Astrocyte of the cerebellum (primary cell): ENCODE results near the gene ACER2.
"Not testable (repeated sequence)": the region's sequence is repeated elsewhere in the genome, so short reads cannot be mapped to it uniquely, and the experiment has no call there.

Source experiments
- DNase-seq: peaks from one replicate; pipeline ENCODE4 v3.0.0-alpha.2; 2011; ENCODE audit warnings: low read depth
- H3K4me3 ChIP-seq: 2 replicates; pipeline ENCODE4 v1.5.1; 2011; ENCODE audit warnings: mild to moderate bottlenecking, low read depth, low read length, moderate library complexity
- in situ Hi-C: cut with HindIII; loops from 2 replicates; pipeline ENCODE4 v1.10.0; 2017; ENCODE audit warnings: low sequenced_read_pairs
- TF ChIP-seq, protein P1 (sequence below): IDR thresholded peaks from 2 replicates; pipeline ENCODE4 v1.5.1; 2012; ENCODE audit warnings: low read length, low read depth, moderate library complexity, mild to moderate bottlenecking; ENCODE audit errors: missing control alignments

ACER2 gene

DNA sequence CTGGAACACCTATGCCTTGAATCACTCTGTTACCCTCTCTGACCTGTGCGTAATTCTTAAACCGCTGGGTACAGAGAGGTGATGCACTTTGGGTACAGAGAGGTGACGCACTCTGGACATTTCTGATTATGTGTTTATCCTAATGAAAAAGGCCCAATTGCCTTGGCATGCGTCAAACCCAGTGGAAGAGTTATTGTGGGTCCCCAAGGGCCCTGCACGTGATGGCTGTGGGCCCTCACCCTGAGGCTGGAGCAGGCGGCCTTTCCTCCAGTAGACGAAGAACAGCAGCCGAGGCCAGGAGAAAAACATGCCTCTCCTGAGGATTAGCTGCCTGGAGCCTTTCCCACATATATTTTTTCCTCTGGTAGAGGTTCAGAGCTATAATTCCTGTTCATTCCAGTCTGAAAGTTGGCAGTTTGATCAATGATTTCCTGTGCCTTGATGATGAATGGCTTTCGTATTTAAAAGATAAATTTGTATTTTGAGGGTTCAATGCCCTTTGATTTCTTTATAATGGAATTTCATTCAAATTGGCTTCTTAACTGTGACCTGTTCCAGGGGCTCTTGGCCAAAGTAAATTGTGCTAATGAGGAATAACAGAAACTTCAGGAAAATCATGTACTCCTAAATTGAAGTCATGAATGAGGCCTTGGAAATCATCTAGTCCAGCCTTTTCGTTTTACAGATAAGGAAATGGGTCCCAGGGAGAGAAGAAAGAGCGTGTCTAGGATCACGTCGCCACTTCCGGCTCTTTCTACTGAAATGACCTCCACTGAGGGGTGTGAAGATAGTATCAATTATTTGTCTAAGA lies 22.8 kb downstream of the ACER2 start:
- in situ Hi-C loops, result no loop called here
- H3K4me3 ChIP-seq, result no peak overlapping the region
- TF ChIP-seq, protein P1, sequence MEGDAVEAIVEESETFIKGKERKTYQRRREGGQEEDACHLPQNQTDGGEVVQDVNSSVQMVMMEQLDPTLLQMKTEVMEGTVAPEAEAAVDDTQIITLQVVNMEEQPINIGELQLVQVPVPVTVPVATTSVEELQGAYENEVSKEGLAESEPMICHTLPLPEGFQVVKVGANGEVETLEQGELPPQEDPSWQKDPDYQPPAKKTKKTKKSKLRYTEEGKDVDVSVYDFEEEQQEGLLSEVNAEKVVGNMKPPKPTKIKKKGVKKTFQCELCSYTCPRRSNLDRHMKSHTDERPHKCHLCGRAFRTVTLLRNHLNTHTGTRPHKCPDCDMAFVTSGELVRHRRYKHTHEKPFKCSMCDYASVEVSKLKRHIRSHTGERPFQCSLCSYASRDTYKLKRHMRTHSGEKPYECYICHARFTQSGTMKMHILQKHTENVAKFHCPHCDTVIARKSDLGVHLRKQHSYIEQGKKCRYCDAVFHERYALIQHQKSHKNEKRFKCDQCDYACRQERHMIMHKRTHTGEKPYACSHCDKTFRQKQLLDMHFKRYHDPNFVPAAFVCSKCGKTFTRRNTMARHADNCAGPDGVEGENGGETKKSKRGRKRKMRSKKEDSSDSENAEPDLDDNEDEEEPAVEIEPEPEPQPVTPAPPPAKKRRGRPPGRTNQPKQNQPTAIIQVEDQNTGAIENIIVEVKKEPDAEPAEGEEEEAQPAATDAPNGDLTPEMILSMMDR, result no peak
- no peak for DNase-seq

DNA sequence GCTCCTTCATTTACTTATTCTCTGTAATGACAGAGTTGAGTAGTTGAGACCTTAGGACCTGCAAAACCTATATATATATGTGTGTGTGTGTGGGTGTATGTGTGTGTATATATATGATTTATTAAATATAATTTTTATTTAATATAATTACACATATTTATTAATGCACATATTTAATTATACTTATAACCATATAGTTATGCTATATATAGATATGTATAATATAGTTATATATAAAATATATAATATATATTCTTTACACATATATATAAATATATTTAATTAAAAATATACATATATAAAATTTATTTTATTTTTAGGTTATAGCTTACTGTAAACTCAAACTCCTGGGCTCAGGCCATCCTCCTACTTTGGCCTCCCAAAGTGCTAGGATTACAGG lies 23.7 kb downstream of the ACER2 start:
- in situ Hi-C loops, result no loop called here

DNA sequence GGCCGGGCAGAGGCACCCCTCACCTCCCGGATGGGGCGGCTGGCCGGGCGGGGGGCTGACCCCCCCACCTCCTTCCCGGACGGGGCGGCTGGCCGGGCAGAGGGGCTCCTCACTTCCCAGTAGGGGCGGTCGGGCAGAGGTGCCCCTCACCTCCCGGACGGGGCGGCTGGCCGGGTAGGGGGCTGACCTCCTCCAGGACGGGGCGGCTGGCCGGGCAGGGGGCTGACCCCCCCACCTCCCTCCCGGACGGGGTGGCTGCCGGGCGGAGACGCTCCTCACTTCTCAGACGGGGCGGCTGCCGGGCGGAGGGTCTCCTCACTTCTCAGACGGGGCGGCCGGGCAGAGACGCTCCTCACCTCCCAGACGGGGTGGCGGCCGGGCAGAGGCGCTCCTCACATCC lies 24.9 kb downstream of the ACER2 start:
- H3K4me3 ChIP-seq, in situ Hi-C loops, DNase-seq: not testable (repeated sequence)

More for the DNA sequence above, 23.7 kb downstream of the ACER2 start:
- no peak for DNase-seq
- TF ChIP-seq, protein P1, result no peak
- no peak overlapping the region for H3K4me3 ChIP-seq

DNA sequence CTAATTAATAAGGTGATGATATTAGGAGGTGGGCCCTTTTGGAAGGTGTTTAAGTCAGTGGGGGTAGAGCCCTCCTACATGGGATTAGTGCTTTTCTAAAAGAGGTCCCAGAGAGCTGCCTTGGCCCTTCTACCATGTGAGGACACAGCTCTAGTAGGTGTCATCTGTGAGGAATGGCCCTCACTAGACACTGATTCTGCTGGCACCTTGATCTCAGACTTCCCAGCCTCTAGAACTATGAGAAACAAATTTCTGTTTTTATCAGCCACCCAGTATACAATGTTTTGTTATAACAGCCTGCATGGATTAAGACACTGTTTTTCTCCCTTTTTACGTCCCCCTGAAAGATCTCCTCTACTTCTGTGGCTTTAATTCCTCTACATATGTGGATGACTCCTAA lies 31.6 kb downstream of the ACER2 start:
- TF ChIP-seq, protein P1, result no peak
- no peak for DNase-seq
- H3K4me3 ChIP-seq, result no peak overlapping the region
- in situ Hi-C loops, result no loop called here

DNA sequence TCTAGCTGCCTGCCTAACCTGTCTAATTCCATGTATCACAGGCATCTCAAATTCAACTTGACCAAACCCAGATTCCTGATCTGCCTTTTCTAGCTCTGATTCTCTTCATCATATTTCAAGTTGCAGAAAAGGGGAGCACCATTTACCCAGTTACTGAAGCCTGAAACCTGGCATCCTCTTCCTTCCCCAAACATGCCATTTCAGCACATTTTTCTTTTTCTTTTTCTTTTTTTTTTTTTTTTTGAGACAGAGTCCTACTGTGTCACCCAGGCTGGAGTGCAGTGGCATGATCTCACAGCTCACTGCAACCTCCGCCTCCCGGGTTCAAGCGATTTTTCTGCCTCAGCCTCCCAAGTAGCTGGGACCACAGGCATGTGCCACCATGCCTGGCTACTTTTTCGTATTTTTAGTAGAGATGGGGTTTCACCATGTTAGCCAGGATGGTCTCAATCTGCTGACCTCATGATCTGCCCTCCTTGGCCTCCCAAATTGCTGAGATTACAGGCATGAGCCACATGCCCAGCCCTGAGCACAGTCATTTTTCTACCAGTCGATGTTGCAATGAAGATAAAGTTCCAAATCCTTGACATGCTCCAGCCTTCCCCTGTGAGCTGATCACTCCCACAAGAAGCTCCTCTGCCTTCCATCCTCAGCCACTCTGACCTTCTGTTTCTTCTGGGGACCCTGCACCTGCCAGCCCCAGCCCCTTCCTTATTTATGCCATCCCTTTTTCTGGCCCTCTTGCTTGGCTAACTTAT lies 32.2 kb downstream of the ACER2 start:
- no peak overlapping the region for H3K4me3 ChIP-seq
- TF ChIP-seq, protein P1, result no peak
- in situ Hi-C loops, result no loop called here
- no peak for DNase-seq

DNA sequence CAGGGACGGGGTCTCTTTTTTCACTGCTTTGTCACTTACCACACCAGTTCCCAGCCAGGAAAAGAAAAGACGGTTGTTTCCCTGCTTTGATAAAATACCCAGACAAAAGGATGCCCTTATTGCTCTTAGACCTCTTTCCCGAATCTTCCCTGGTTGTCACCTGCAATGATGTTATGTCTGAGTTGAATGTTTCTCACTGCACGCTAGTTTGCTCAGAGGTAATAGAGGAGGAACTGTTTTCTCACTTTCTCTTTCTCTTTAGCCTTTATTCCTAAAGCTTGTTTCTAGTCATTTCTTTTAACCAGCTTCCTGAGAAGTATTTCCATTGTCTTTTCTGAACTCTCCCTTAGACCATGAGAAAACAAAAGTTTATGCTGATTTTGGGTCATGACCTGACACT lies 32.9 kb downstream of the ACER2 start:
- in situ Hi-C loops, result no loop called here
- DNase-seq, result no peak

DNA sequence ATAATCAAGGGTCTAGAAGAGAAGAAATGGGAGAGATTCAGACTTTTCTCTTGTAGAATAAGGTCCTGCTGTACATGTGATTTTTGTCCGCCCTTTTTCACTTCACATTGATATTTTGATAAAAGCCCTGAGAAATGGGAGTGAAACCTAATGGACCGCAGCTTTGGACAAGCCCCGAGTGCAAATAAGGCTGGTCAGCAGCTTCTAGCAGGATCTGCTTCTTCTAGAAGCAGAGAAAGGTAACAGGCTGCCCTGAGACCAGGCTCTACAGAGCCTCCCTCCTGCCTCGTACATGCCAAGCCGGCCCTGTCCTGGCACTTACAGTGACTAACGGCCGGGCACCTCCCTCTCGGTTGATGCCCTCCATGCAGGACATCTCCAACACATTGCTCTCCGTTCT lies 33.4 kb downstream of the ACER2 start:
- H3K4me3 ChIP-seq, result no peak overlapping the region
- TF ChIP-seq, protein P1, result no peak
- in situ Hi-C loops, result no loop called here
- DNase-seq, result no peak

More for the DNA sequence above, 32.9 kb downstream of the ACER2 start:
- no peak overlapping the region for H3K4me3 ChIP-seq
- TF ChIP-seq, protein P1, result no peak
